DOHH2 (cell line): Measurements from ENCODE around the gene CLCN7.

Experiments
- H3F3A ChIP-seq: fragments of 200-600 bp; sonication (generic), shearing (Covaris generic); 2 replicates; pipeline ENCODE4 v1.6.0; 2016; ENCODE audit warnings: antibody characterized with exemption, mild to moderate bottlenecking; ENCODE audit not compliant: control insufficient read depth, insufficient read depth
- H3K27ac ChIP-seq: fragments of 200-600 bp; sonication (generic); 2 replicates; pipeline ENCODE4 v1.5.1; 2014; ENCODE audit warnings: low read depth, mild to moderate bottlenecking, low read length, moderate library complexity
- H3K27me3 ChIP-seq: fragments of 200-600 bp; sonication (generic); 2 replicates; pipeline ENCODE4 v1.6.1; 2014; ENCODE audit warnings: mild to moderate bottlenecking, low read length, mixed read lengths; ENCODE audit not compliant: control insufficient read depth
- H3K36me3 ChIP-seq: fragments of 200-600 bp; sonication (generic); 2 replicates; pipeline ENCODE4 v1.6.1; 2014; ENCODE audit warnings: mild to moderate bottlenecking, low read length, moderate library complexity, mixed read lengths; ENCODE audit not compliant: control insufficient read depth
- H3K4me1 ChIP-seq: fragments of 200-600 bp; sonication (generic); 2 replicates; pipeline ENCODE4 v1.6.1; 2014; ENCODE audit warnings: mild to moderate bottlenecking, low read length, mixed read lengths; ENCODE audit not compliant: control insufficient read depth
- H3K4me2 ChIP-seq: fragments of 200-600 bp; sonication (generic); 2 replicates; pipeline ENCODE4 v1.6.0; 2014; ENCODE audit warnings: mild to moderate bottlenecking, low read length, moderate library complexity
- H3K4me3 ChIP-seq: fragments of 200-600 bp; sonication (generic); 2 replicates; pipeline ENCODE4 v1.5.1; 2014; ENCODE audit warnings: mild to moderate bottlenecking, low read length, mixed read lengths
- H3K79me2 ChIP-seq: fragments of 200-600 bp; sonication (generic); 2 replicates; pipeline ENCODE4 v1.6.1; 2014; ENCODE audit warnings: mild to moderate bottlenecking, low read length, mixed read lengths; ENCODE audit not compliant: control insufficient read depth
- H3K9me2 ChIP-seq: fragments of 200-600 bp; sonication (generic); replicated peaks from 2 replicates; pipeline ENCODE4 v1.6.1; 2014; ENCODE audit warnings: mild to moderate bottlenecking, low read length, mixed read lengths; ENCODE audit not compliant: control insufficient read depth
- H3K9me3 ChIP-seq: fragments of 200-600 bp; sonication (generic); 2 replicates; pipeline ENCODE4 v1.6.1; 2014; ENCODE audit warnings: antibody characterized with exemption, low read length, mixed read lengths; ENCODE audit not compliant: control insufficient read depth, insufficient read depth
- H4K20me1 ChIP-seq: fragments of 200-600 bp; sonication (generic); 2 replicates; pipeline ENCODE4 v1.6.0; 2014; ENCODE audit warnings: low read depth, mild to moderate bottlenecking, antibody characterized with exemption, low read length, moderate library complexity; ENCODE audit not compliant: control insufficient read depth, insufficient read depth
- EZH2phosphoT487 ChIP-seq: fragments of 200-600 bp; sonication (generic); IDR thresholded peaks from 2 replicates; pipeline ENCODE4 v1.6.1; 2017; ENCODE audit warnings: borderline replicate concordance, mild to moderate bottlenecking, antibody characterized with exemption, low read length, moderate library complexity, mixed read lengths
- TF ChIP-seq, protein P1 (sequence below): fragments of 200-600 bp; sonication (generic); IDR thresholded peaks from one replicate; pipeline ENCODE4 v1.5.1; 2014; ENCODE audit warnings: antibody characterized with exemption, mild to moderate bottlenecking, low read depth, low read length; ENCODE audit not compliant: poor library complexity, severe bottlenecking

Gene CLCN7

DNA sequence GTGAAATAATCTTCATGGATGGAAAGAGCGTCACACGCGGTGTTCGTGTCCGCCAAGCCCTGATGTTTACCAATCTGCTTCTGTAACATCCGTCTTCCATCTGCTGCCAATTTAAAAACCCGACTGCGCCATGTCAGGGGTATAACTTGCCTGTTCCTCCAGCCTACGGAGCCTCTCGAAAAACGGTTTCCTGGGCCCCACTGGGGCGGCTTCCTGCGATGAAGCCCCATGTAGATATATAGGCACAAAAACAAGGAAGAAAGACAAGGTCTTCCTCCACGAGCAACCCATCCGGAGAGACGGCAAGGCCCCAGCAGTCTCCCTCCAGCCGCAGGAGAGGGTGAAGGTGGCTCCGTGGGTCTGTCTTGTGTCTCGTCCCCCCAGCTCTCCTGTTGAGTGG lies 13.8 kb upstream of the CLCN7 start, which contains the start of gene PTX4:
PTX4 (minus strand) TSS at position 326 of the 400 bp plus-strand sequence; CDS start at position 291, 35 bp downstream.
- Histone ChIP-seq H3K4me1 (peaks cover 10% of the 10 kb centered on the region), H3F3A (no peaks in the 10 kb centered on the region), H3K4me2 (no peak within 1 kb of the TSS), H3K27me3 (peaks cover 9% of the 10 kb centered on the region), H3K9me3 (no peaks in the 10 kb centered on the region), H3K79me2 (peaks cover 9% of the 10 kb centered on the region), H3K9me2 (no peaks in the 10 kb centered on the region), H3K36me3 (no peaks in the 10 kb centered on the region; the same call in 1 of the 2 replicates), H4K20me1 (no peaks in the 10 kb centered on the region), H3K4me3 (no peak within 1 kb of the TSS), H3K27ac (no peak within 1 kb of the TSS)
- no peak for TF ChIP-seq EZH2phosphoT487
- TF ChIP-seq, protein P1, sequence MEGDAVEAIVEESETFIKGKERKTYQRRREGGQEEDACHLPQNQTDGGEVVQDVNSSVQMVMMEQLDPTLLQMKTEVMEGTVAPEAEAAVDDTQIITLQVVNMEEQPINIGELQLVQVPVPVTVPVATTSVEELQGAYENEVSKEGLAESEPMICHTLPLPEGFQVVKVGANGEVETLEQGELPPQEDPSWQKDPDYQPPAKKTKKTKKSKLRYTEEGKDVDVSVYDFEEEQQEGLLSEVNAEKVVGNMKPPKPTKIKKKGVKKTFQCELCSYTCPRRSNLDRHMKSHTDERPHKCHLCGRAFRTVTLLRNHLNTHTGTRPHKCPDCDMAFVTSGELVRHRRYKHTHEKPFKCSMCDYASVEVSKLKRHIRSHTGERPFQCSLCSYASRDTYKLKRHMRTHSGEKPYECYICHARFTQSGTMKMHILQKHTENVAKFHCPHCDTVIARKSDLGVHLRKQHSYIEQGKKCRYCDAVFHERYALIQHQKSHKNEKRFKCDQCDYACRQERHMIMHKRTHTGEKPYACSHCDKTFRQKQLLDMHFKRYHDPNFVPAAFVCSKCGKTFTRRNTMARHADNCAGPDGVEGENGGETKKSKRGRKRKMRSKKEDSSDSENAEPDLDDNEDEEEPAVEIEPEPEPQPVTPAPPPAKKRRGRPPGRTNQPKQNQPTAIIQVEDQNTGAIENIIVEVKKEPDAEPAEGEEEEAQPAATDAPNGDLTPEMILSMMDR: no peak

DNA sequence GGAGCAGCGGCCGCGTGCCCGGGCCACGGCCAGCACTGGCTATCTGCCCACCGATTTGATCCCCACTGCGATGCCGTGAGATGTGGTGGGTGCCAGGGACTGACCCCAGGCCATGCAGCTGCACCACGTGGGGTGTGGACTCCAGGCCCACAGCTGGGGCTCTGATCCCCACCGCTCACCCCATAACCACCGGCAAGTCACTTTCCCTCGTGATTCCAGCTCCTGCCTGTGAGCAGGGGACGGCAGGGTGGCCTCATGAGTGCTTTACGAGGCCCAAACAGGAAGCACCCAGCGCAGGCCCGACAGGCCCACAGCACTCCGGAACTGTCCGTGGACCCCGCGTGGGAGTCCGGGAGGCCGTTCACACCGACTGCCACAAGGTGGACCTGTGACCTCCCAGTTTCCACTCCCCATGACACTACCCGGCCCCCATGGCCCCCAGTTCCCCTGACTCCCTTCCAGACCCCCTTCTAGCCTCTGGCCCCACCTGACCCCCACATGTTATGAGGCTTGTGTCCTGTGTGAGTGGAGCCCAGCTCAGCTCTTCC lies 13.3 kb upstream of the CLCN7 start:
- TF ChIP-seq, protein P1: no peak
- no peak for TF ChIP-seq EZH2phosphoT487
- Histone ChIP-seq H3K27me3 (peaks cover 14% of the 10 kb centered on the region), H3K36me3 (no peaks in the 10 kb centered on the region), H3K4me3 (no peak overlapping the region), H3K4me2 (no peak overlapping the region), H3F3A (no peaks in the 10 kb centered on the region), H3K27ac (no peak overlapping the region), H4K20me1 (no peaks in the 10 kb centered on the region), H3K4me1 (peaks cover 10% of the 10 kb centered on the region), H3K9me2 (no peaks in the 10 kb centered on the region), H3K9me3 (no peaks in the 10 kb centered on the region), H3K79me2 (peaks cover 5% of the 10 kb centered on the region)

DNA sequence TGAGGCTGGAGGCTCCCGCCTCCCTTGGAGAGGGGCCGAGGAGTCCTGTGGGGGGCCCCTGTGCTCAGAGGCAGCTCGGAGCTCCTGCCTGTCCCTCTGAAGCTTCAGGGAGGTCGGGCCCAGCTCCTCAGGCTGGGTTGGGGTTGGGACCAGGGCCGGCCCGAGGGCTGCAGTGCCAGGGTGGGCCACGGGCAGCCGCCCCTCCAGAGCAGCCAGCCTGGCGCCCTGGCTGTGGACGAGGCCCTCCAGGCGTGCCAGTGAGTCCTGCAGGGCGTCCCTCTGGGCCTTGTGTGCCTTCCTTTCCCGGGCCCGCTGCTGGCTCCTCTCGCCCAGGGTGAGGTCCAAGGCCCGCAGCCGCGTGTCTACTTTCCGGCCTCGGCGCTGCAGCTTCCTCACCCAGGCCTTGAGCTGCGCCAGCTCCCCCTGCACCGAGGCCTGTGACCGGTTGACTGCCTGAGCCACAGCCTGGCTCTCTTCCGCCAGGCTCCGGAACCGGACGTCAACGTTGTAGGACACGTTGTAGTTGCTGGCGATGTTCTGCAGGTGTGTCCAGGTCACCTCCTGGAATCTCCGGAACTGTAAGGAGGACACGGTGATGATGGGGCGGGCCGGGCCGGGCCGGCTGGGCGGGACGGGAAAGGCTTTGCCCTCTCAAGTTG lies 12.7 kb upstream of the CLCN7 start:
- TF ChIP-seq, protein P1: no peak
- TF ChIP-seq EZH2phosphoT487: no peak
- Histone ChIP-seq H4K20me1 (no peaks in the 10 kb centered on the region), H3F3A (no peaks in the 10 kb centered on the region), H3K9me2 (no peaks in the 10 kb centered on the region), H3K27ac (no peak overlapping the region), H3K36me3 (no peaks in the 10 kb centered on the region), H3K9me3 (no peaks in the 10 kb centered on the region), H3K4me2 (no peak overlapping the region), H3K27me3 (peaks cover 20% of the 10 kb centered on the region), H3K4me3 (no peak overlapping the region), H3K79me2 (peaks cover 3% of the 10 kb centered on the region), H3K4me1 (peaks cover 5% of the 10 kb centered on the region)
